HUDEP-2 (cell line): Measurements from ENCODE around the gene RHOBTB1.
A peak's percentile ranks its signal among the peaks of the same experiment; 100 is the strongest.
"Not testable (repeated sequence)": the region's sequence is repeated elsewhere in the genome, so short reads cannot be mapped to it uniquely, and the experiment has no call there.

Source experiments
- DNase-seq, 76 experiments: peaks; one replicate each; lab custom pipeline; 2025; ENCODE audit not compliant: unreplicated experiment in 76 of 76; lab: John Stamatoyannopoulos, UW

RHOBTB1 gene

DNA sequence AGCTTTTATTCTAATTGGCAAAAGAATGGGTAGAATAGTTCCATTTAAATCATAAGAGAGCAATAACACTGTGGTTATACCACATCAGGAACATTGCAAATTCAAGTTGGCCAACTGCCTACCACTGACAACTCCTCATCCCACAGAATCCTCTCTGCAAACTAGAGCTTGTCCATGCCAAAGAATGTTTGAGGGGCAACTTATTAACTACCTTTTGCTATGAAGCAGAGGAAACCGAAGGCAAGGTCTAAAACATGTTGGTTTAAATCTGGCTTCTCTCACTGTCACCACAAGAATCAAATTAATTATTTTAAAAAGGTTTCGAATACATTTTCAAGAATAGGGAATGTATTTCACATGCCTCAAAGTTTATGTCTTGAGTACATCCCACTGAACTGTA, 36.0 kb downstream of the RHOBTB1 start:
- no peak for DNase-seq

GRCh38 chr10:60907236-60907635, 36.7 kb downstream of the RHOBTB1 start:
- no peak for DNase-seq

- not testable (repeated sequence) for DNase-seq
These were observed 37.2 kb downstream of the RHOBTB1 start for GRCh38 chr10:60906825-60907224.

DNA sequence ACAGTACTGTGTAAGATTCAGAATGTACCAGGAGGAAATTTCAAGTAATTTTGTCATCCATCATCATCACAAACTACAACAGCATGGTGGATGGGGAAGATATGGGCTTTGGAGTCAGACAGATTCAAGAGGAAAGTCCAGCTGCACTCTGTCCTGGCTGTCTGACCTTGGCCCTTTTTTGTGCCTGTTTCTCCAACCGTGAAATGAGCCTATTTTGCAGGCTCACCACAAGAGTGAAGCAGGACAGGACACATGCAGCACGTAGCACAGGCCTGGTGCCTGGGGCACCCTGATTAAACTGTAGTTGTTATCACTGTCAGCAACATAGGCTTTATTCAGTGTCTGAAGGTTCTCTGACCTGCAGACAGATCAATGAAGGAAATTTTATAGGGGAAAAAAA, 37.6 kb downstream of the RHOBTB1 start:
- no peak for DNase-seq

GRCh38 chr10:60905580-60905979, 38.4 kb downstream of the RHOBTB1 start:
- DNase-seq: no peak

GRCh38 chr10:60903096-60903495, 40.9 kb downstream of the RHOBTB1 start:
- DNase-seq: no peak

GRCh38 chr10:60901561-60902235, 42.3 kb downstream of the RHOBTB1 start:
- peak in 7 of 76 experiments; percentile 1 to 5 (median 4) for DNase-seq

DNA sequence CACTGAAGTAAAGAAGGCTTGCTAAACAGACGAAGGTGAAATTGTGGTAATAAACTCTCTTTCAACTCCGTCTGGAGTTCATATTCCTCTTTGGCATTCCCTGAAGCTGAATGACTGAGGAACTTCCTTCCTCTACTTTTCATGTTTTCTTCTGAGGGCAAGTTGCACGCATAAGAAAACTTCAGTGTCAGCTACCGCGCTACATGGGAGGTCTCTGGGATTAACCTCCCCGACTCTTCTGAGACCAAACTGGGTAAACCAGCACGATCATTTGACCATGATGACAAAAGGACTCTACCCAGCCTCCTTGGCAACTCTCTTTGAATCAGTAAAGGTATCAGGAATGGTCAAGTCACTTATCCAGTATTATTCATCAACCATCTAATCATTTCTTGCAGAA, 44.7 kb downstream of the RHOBTB1 start:
- DNase-seq: no peak

- no peak for DNase-seq
These were observed 45.7 kb downstream of the RHOBTB1 start for GRCh38 chr10:60898321-60898720.

DNA sequence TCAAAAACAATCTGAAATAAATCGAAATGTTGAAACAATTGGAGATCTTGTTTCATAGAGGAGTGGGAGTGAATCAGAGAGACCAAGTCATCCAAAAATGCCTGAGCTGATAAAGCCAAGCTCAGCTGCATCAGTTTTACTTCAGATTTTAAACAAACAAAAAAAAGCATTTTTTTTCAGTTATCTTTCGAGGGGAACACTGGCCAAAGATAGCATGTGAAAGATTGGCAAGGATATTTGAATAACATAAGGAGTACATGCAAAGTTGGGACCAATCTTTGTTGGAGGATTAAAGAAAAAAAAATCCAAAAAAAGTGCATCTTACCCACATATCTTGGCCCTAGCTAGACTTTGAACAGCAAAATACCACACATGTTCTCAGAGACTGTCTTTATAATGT, 47.2 kb downstream of the RHOBTB1 start:
- DNase-seq: no peak

DNA sequence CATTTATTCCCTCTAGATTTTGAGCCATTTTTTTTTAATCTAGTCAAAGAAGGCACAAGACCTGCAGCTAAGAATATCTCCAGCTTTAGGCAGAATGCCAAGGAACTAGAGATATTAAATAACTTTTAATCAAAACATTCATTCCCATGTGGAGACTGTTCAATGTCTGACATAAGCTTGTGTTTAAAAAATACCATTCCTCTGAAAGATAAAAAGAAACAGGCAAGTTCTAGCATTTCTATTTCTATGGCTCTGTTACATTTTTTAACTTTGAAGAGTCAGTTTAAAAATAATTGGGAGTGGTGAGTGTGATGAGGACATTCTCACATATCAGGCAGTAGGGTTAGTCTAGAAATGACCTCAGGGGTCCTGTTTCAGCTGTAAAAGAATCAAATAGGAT, 48.0 kb downstream of the RHOBTB1 start:
- DNase-seq: no peak

GRCh38 chr10:60894786-60895185, 49.2 kb downstream of the RHOBTB1 start:
- DNase-seq: no peak

- DNase-seq: no peak
These were observed 50.8 kb downstream of the RHOBTB1 start for GRCh38 chr10:60893231-60893630.

- no peak for DNase-seq
These were observed 51.4 kb downstream of the RHOBTB1 start for GRCh38 chr10:60892571-60892970.

- DNase-seq: no peak
These were observed 53.2 kb downstream of the RHOBTB1 start for GRCh38 chr10:60890811-60891210.

- DNase-seq: peak in 13 of 76 experiments; percentile 1 to 30 (median 13)
These were observed 60.8 kb downstream of the RHOBTB1 start for GRCh38 chr10:60883187-60883586.

DNA sequence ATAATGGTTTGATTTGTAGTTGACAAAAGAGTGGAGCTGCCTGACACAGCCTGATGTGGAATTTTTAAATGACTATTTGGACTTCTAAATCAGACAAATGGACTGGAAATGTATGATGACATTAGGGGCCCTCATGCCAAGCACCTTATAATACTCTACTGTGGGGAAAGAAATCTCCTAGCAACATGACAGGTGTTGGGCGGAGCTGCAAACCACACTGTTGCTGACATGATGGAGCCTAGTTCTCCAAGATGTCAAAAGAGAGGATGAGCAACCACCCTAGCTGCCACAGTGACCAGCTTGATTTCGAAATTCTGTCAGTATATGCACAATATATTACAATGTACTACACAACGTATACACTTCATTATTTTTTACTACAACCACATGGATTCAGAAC, 65.8 kb downstream of the RHOBTB1 start:
- DNase-seq: no peak

- no peak for DNase-seq
These were observed 66.2 kb downstream of the RHOBTB1 start for GRCh38 chr10:60877777-60878120.

DNA sequence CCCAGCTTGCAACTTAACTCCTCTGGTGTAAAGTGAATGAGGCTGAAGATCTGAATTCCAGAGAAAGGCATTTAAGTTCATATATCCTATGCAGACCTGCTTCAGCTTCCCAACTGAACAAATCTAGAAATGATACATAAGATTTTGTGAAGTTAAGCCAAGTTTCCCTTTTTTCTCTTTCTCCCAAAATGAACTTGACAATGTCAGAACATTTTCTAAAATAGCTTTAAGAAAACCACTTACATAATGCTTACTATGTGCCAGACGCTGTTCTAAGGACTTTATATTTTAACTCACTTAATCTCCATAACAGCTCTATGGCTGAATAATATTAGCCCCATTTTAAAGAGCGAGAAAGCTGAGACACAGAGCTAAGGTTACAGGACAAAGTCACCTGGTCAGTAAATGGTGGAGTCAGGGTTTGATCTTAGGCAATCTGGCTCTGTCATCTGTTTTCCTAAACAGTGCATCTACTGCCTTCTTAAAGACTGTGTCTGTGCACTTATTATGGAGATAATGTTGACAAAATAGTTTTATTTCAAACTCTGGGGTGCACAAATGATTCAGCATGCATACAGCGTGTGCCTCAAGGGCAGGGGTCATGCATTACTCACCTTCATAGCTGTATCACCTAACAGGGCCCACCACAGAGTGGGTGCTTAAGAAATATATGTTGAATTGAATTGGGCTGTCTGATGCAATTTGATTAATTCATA, 66.8 kb downstream of the RHOBTB1 start:
- DNase-seq: no peak

- no peak for DNase-seq
These were observed 70.2 kb downstream of the RHOBTB1 start for GRCh38 chr10:60873758-60874157.

DNA sequence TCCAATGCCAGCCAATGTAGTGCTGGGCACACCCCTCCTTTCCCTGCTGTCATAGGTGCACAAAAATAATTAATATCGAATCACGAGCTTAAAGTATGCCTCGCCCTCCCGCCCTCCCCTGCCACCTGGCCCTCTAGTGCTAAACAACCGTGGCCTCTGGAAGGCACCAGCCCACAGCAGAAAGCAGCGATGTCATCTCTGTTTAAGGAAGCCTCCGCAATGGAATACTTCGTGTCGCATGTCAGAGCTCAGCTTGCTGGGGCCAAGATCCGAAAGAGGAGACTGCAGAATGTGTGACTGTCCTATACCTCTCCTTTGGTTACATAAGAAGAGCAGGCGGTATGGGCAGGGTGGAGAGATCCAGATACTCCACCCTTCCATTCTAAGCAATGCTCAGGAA, 71.5 kb downstream of the RHOBTB1 start:
- no peak for DNase-seq

- DNase-seq: no peak
These were observed 72.8 kb downstream of the RHOBTB1 start for GRCh38 chr10:60871215-60871614.
